ENCODE results near the gene MANEA.

Gene MANEA

GRCh38 chr6:95589067-95589466 lies 11.7 kb downstream of the MANEA start:
- DNase-seq = no peak

GRCh38 chr6:95589826-95590570 lies 12.7 kb downstream of the MANEA start:
- no peak for DNase-seq

GRCh38 chr6:95593025-95593424 lies 15.7 kb downstream of the MANEA start:
- no peak for DNase-seq

- no peak for DNase-seq
These were observed 18.7 kb downstream of the MANEA start for GRCh38 chr6:95596021-95596420.

- DNase-seq = no peak
These were observed 22.4 kb downstream of the MANEA start for GRCh38 chr6:95599706-95600105.

- no peak for DNase-seq
These were observed 23.8 kb downstream of the MANEA start for GRCh38 chr6:95601133-95601532.

- no peak for DNase-seq
These were observed 36.8 kb downstream of the MANEA start for GRCh38 chr6:95614094-95614493.

- DNase-seq = no peak
These were observed 52.2 kb downstream of the MANEA start for GRCh38 chr6:95629551-95629950.

GRCh38 chr6:95636552-95637431 lies 59.5 kb downstream of the MANEA start:
- DNase-seq = no peak

GRCh38 chr6:95648636-95649035 lies 71.3 kb downstream of the MANEA start:
- peak; percentile 52 for DNase-seq

GRCh38 chr6:95649451-95649850 lies 72.1 kb downstream of the MANEA start:
- DNase-seq = no peak

GRCh38 chr6:95654176-95654575 lies 76.8 kb downstream of the MANEA start:
- no peak for DNase-seq

- peak; percentile 77 for DNase-seq
These were observed 81.6 kb downstream of the MANEA start for GRCh38 chr6:95658886-95659285.

Data from NCI-H524 treated with DMSO at 0.1 percent for 48 hours (cell line).